ENCODE results near the gene TPSAB1.

The TPSAB1 gene

DNA sequence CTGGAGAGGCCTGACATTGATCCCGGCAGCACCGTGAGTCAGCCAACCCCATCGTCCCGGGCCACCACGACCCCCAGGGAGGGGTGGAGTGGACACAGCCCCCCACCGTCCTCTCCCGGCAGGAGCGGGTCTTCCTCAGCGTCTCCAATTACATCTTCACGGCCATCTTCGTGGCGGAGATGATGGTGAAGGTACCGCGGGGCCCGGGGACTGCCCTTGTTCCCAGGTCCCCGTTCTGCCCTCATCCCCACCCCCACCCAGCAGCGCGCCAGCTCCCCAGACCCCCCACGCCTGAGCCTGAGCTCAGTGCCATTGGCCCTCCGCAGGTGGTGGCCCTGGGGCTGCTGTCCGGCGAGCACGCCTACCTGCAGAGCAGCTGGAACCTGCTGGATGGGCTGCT is 30.0 kb upstream of the TPSAB1 start:
- no peak for DNase-seq (ENCODE audit: low read depth in 2 of 2)

DNA sequence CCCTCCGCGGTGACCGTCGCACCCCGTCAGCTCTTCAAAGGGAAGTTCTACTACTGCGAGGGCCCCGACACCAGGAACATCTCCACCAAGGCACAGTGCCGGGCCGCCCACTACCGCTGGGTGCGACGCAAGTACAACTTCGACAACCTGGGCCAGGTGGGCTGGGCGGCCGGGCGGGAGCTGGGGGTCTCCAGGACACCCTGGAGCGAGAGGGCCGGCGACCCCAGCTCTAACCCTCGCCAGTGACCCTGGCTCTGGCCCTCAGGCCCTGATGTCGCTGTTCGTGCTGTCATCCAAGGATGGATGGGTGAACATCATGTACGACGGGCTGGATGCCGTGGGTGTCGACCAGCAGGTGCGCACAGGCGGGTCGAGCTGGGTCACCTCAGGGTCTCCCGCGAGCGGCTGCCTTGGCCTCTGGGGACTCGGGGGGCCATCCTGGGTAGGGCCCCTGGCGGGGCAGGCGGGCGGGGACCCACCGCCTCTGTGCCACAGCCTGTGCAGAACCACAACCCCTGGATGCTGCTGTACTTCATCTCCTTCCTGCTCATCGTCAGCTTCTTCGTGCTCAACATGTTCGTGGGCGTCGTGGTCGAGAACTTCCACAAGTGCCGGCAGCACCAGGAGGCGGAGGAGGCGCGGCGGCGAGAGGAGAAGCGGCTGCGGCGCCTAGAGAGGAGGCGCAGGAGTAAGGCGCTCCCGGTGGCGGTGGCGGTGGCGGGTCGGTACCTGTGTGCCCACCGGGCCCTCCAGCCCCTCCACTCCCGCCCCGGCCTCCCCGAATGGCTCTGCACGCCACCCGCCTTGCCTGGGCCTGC is 28.8 kb upstream of the TPSAB1 start:
- no peak for DNase-seq (ENCODE audit: low read depth in 2 of 2)

DNA sequence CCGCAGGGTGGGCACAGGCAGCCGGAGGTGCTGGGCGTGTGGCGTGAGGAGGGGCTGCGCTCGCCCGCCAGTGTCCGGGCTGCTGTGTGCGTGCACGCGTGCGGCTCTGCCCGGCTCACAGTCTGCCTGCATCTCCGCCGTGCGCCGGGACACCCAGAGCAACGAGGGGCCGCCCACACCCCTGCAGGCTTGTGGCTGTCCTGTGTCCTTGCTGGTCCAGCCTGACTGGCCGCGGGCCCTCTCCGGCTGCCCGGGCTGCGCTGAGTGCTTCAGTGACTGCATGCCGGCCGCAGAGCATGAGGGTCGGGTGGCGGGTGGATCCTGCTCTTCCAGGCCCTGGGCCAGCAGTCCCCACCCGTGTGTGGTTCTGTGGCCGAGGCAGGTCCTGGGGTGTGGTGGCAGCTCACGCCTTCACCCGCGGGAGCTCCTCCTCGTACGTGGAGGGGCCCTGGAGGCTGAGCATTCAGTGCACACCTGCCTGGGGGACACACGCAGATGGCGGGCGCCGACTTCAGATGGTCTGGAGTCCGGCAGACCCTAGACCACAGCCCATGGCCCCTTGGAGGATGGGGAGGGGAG is 27.8 kb upstream of the TPSAB1 start:
- no peak for DNase-seq (ENCODE audit: low read depth in 2 of 2)

DNA sequence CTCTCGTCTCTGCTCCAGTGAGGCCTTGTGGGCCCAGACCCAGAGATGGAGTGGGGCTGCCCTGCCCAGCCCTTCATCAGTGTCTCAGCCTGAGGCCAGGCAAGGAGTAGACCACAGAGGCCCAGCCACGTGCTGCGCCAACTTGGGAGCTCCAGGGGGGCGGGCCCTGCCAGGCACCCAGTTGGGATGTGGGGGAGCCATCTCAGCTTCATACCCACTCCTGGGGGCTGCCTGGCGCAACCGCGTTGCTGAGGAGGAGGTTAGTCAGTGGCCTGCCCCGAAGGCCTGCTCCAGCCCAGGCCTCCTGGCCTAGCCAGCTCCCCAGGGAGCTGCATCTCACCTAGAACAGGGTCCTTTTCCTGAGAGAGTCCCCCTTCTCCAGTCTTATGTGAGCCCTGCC is 27.3 kb upstream of the TPSAB1 start:
- DNase-seq (ENCODE audit: low read depth in 2 of 2) = no peak

DNA sequence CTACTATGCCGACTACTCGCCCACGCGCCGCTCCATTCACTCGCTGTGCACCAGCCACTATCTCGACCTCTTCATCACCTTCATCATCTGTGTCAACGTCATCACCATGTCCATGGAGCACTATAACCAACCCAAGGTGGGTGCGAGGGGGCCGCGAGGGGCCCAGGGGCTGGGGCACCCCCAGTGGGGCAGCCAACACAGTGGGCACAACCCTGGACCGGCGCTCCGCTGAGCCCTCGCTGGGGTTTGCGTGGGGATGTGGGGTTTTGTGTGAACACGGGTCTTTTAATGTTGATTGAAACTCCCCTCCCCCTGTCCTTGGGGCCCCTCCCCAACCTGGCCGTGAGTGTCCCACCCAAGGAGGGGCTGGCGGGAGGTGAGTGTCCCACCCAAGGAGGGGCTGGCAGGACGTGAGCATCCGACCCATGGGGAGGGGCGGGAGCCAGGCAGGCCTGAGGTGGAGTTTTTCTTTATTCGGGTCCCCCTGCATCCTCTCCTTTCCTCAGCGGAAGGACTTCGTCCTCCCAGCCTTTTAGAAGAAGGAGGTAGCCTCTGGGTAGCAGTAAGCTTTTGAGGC is 26.6 kb upstream of the TPSAB1 start:
- DNase-seq (ENCODE audit: low read depth in 2 of 2) = no peak

DNA sequence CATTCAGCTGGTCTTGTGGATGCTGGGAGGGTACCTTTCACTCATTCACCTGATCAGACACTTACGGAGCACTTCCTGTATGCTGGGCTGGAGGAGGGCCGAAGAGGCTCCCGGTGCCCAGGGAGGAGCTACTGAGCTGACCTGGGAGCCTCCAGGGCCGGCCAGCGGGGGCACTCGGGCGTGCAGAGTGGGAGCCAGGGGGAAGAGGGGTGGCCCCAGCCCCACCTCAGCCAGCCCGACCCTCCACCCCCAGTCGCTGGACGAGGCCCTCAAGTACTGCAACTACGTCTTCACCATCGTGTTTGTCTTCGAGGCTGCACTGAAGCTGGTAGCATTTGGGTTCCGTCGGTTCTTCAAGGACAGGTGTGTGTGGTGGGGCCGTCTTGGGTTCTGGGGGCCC is 25.8 kb upstream of the TPSAB1 start:
- DNase-seq (ENCODE audit: low read depth in 2 of 2) = no peak

DNA sequence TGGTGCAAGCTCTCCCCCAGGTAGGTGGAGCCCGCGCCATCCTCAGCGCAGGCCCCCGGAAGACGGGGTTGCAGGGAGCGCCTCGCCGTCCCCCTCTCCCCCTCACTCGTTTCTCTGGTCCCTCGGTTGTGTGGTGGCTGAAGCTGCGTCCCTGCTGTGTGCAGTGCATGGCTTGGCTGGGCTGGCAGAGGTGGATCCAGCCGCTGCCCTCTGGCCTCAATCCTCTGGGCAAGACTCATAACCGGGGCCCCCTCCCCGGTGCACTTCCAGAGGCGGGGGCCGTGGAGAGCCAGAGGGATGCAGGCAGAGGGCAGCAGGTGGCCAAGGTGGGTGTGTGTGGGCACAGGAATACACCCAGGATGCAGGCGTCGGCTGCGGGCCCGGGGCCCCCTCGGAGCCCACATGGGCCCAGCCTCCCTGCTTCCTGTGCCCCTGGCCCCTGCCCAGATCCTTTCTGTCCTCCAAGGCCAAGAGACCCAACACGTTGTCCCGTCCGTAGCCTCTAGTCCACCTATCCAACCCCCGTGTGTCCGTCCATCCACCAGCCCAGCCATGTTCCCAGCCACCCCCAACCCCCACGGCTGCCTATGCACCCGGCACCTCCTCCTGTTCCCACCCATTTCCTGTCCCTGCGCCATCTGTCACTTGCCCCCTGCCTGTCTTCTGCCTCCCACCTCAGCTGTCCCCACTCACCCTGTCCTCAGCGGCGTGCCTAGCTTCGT is 24.8 kb upstream of the TPSAB1 start:
- no peak for DNase-seq (ENCODE audit: low read depth in 2 of 2)

DNA sequence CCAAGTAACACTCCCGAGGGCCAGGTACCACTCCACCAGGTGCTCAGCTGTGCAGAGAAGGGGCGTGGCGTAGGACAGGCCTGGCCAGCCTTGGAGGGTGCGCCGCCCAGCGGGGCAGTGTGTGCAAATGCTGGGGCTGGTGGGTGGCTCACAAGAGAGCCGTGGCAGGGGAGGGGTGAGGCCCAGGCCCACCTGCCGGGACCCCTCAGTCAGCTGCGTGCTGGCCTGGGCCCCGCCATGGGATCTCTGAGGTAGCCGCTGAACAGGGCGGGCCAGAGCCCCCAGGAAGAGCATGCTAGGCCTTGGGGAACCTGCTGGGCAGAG is 24.2 kb upstream of the TPSAB1 start:
- DNase-seq (ENCODE audit: low read depth in 2 of 2) = no peak

DNA sequence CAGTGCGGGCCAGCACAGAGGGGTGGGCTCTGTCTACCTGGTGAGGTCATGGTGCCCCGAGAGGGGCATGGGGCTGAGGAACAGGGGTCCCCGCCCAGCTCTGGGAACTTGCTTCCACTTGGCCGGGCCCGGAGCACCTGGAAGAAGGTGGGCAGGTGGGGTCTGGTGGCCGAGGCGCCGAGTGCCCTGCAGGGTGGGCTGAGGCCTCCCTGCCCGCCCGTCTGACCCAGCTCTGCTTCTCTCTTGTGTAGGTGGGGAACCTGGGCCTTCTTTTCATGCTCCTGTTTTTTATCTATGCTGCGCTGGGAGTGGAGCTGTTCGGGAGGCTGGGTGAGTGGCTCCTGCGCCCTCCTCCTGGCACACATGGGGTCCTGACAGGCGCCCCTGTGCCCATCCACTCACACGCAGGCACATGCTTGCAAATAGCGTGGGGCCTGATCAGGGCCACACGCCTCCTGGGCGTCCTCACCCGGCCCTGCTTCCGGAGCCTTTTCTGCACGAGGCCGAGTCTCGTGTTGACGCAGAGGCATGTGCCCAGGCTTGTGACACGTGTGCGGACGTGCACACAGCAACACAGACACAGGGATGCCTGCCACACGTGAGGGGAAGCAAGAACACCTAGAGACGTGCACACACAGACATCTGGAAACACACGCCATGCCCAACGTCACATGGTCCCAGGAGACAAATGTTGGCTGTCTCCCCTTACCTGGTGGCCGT is 23.7 kb upstream of the TPSAB1 start:
- no peak for DNase-seq (ENCODE audit: low read depth in 2 of 2)

DNA sequence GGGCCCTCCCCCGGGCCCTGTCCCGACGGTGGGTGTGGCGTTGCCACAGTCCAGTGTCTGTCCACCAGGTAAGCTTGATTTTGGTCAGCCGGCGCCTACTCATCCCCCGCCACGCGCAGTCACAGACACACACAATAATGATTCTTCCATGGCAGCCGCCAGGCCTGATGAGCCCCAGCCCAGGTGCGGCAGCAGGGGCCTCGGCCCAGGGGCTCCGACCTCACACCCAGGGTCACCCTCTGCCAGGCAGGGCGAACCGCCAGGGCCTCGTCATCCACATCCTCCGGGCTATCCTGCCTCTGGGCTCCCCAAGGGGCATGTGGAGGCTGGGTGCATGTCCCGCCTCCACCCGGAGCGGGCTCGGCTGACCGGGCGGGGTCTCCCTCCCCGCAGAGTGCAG is 23.0 kb upstream of the TPSAB1 start:
- DNase-seq (ENCODE audit: low read depth in 2 of 2) = no peak

DNA sequence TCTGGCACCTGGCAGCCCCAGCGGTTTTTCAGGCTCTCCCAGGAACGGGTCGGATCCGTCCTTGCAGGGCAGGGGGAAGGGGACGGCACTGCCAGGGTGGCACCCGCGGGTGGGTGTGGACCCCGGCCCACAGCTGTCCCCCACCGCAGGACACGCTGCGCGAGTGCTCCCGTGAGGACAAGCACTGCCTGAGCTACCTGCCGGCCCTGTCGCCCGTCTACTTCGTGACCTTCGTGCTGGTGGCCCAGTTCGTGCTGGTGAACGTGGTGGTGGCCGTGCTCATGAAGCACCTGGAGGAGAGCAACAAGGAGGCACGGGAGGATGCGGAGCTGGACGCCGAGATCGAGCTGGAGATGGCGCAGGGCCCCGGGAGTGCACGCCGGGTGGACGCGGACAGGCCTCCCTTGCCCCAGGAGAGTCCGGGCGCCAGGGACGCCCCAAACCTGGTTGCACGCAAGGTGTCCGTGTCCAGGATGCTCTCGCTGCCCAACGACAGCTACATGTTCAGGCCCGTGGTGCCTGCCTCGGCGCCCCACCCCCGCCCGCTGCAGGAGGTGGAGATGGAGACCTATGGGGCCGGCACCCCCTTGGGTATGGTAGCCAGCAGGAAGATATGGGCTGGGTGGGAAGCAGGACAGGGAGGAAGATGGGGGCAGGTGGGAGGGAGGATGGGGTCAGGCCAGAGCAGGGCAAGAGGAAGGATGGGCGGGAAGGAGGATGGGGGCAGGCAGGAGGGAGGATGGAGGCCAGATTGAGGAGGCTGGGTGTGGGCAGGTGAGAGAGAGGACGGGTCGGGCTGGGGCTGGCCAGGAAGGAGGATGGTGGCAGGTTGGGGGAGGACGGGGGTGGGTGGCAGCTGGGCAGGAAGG is 22.2 kb upstream of the TPSAB1 start:
- DNase-seq (ENCODE audit: low read depth in 2 of 2) = no peak

DNA sequence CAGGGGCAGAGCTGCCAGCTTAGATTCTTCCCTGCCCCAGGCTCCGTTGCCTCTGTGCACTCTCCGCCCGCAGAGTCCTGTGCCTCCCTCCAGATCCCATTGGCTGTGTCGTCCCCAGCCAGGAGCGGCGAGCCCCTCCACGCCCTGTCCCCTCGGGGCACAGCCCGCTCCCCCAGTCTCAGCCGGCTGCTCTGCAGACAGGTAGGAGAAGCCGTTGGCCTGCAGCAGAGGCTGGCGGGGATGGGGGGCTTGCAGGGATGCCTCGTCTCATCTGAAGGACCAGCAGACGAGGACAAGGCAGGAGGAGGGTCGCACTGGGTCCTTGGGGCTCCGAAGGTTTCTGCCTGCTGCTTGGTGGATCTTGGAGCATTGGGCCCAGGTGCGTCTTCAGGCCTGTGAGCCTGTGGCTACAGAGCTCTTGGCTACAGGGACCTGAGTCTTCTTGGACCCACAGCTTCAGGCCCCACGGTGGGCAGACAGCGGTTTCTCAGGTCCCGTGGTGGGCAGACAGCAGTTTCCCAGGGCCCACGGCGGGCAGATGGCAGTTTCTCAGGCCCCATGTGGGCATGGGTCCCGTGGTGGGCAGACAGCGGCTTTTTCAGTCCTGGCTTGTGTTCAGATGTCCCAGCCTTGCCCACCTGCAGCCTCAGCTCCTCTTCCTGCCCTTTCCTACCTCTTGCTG is 21.4 kb upstream of the TPSAB1 start:
- no peak for DNase-seq (ENCODE audit: low read depth in 2 of 2)

DNA sequence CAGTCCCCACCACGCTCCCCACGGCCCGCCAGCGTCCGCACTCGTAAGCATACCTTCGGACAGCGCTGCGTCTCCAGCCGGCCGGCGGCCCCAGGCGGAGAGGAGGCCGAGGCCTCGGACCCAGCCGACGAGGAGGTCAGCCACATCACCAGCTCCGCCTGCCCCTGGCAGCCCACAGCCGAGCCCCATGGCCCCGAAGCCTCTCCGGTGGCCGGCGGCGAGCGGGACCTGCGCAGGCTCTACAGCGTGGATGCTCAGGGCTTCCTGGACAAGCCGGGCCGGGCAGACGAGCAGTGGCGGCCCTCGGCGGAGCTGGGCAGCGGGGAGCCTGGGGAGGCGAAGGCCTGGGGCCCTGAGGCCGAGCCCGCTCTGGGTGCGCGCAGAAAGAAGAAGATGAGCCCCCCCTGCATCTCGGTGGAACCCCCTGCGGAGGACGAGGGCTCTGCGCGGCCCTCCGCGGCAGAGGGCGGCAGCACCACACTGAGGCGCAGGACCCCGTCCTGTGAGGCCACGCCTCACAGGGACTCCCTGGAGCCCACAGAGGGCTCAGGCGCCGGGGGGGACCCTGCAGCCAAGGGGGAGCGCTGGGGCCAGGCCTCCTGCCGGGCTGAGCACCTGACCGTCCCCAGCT is 20.3 kb upstream of the TPSAB1 start:
- no peak for DNase-seq (ENCODE audit: low read depth in 2 of 2)

DNA sequence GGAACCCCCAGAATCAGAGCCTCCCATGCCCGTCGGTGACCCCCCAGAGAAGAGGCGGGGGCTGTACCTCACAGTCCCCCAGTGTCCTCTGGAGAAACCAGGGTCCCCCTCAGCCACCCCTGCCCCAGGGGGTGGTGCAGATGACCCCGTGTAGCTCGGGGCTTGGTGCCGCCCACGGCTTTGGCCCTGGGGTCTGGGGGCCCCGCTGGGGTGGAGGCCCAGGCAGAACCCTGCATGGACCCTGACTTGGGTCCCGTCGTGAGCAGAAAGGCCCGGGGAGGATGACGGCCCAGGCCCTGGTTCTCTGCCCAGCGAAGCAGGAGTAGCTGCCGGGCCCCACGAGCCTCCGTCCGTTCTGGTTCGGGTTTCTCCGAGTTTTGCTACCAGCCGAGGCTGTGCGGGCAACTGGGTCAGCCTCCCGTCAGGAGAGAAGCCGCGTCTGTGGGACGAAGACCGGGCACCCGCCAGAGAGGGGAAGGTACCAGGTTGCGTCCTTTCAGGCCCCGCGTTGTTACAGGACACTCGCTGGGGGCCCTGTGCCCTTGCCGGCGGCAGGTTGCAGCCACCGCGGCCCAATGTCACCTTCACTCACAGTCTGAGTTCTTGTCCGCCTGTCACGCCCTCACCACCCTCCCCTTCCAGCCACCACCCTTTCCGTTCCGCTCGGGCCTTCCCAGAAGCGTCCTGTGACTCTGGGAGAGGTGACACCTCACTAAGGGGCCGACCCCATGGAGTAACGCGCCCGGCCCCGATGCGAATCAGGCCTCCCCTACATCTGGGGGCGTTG is 19.5 kb upstream of the TPSAB1 start:
- DNase-seq (ENCODE audit: low read depth in 2 of 2) = no peak

DNA sequence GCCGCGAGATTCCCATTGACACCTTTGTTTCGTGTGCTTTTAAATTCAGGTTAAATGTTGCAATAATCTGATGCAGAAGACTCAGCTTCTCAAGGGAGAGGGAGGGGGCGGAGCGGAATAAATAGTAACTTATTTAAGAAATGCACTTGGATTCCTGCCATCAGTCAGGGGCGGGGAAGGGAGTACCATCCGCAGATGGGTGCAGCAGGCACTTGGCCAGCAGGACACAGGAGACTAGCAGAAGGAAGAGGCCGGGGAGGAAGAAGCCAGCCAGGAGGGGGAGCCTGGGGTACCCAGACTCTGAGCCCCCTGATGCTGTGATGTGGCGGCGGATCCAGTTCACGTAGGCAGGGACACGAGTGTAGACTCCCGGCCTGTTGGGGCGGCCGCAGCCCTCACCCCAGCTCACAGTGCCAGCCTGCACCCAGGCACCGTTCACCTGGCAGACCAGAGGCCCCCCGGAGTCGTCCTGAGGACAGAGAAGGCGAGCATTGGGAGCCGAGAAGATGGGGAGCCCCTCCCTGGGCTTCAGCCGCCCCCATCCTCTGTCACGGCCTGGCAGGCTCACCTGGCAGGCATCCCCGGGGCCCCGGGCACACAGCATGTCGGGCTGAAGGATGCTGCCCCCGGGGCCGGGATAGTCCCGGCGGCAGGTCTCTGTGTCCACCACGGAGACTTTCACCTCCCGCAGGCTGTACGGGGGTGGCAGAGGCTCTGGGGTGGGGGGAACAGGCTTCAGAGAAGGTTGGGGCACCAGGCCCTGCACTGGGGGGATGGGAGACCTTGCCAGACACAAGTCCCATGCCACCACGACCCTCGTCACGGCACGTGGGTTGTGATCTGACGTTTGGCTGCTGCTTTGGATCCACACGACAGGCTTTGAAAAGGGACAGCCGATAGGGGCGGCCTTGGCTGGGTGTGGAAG is 18.6 kb upstream of the TPSAB1 start:
- no peak for DNase-seq (ENCODE audit: low read depth in 2 of 2)

DNA sequence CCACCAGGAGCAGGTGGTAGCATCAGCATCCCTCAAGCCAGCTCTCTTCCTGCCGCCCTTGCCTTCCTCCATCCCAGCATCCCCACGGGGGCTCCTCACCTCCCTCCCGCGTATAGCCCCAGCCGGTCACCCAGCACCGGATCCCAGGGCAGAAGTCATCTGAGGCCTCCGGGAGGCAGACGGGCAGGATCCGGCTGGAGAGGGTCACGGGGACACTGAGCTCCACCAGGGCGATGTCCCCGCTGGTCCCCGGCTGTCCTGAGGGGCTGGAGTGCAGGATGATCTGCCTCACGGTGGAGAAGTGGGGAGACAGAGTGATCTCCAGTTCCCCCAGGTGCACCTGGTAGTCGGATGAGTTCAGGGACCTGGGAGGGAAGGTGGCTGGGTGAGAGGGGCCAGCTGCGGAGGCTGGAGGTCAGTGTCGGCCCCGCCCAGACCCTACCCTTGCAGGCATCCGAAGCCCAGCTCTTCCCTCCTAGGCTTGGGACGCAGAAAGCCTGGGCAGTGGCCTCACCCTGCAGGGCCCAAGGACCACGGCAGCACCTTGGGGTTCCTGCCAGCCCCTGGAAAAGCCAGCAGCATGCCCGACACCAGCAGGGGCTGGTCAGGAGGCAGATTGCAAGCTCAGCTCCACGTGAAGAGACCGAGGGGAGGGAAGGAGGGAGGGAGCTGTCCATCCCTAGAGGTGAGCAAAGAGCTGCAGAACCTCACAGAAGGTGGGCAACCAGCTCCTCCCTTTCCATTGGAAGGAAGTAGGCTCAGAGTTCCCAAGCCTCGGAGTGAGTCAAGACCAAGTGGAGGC is 17.8 kb upstream of the TPSAB1 start:
- no peak for DNase-seq (ENCODE audit: low read depth in 2 of 2)
